ENCODE data around the gene ACAP2. TPM values are rescaled to one million over a fixed set of nuclear protein-coding genes. Genes with fewer than 3 reads are reported as not detected.

Gene ACAP2
- total RNA-seq, 1 donor from 2014 or later, result 39.0 TPM

- no peaks in the 10 kb centered on the region for H3K36me3 ChIP-seq (ENCODE audit: control insufficient read depth, insufficient read depth, low read length)
- no peaks in the 10 kb centered on the region for H3K27me3 ChIP-seq (ENCODE audit: control insufficient read depth, insufficient read depth, low read length)
- DNase-seq (ENCODE audit: low read depth), result no peak
- H3K4me3 ChIP-seq (ENCODE audit: low read depth, low read length), result no peak overlapping the region
- TF ChIP-seq, protein P1, sequence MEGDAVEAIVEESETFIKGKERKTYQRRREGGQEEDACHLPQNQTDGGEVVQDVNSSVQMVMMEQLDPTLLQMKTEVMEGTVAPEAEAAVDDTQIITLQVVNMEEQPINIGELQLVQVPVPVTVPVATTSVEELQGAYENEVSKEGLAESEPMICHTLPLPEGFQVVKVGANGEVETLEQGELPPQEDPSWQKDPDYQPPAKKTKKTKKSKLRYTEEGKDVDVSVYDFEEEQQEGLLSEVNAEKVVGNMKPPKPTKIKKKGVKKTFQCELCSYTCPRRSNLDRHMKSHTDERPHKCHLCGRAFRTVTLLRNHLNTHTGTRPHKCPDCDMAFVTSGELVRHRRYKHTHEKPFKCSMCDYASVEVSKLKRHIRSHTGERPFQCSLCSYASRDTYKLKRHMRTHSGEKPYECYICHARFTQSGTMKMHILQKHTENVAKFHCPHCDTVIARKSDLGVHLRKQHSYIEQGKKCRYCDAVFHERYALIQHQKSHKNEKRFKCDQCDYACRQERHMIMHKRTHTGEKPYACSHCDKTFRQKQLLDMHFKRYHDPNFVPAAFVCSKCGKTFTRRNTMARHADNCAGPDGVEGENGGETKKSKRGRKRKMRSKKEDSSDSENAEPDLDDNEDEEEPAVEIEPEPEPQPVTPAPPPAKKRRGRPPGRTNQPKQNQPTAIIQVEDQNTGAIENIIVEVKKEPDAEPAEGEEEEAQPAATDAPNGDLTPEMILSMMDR (IDR thresholded peaks at IDR 0.05; ENCODE audit: insufficient read depth, low read length, poor library complexity, severe bottlenecking), result no peak
Observed at GRCh38 chr3:195458316-195458717, 15.5 kb upstream of the ACAP2 start.

DNA sequence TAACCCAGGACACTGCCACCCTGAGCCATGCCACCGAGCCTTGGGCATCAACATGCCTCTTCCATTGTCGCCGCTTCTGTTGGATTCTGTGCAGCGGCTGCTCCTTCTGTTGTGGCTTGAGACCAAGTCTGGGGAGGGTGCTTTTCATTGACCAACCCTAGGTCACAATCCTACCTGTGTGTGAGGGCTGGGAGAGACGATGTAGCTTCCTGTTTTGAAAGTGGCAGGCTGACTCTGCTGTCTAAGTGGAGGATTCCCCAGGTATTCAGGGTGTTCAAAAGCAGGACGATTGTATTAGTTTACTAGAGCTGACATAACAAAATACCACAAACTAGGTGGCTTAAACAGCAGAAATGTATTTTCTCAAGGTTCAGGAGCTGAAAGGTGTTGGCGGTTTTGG is 13.0 kb upstream of the ACAP2 start:
- Histone ChIP-seq H3K4me3 (ENCODE audit: low read depth, low read length) (no peak overlapping the region), H3K27me3 (ENCODE audit: control insufficient read depth, insufficient read depth, low read length) (no peaks in the 10 kb centered on the region), H3K36me3 (ENCODE audit: control insufficient read depth, insufficient read depth, low read length) (no peaks in the 10 kb centered on the region)
- no peak for DNase-seq (ENCODE audit: low read depth)
- TF ChIP-seq, protein P1 (IDR thresholded peaks at IDR 0.05; ENCODE audit: insufficient read depth, low read length, poor library complexity, severe bottlenecking), result no peak

- H3K36me3 ChIP-seq (ENCODE audit: control insufficient read depth, insufficient read depth, low read length), result no peaks in the 10 kb centered on the region
- DNase-seq (ENCODE audit: low read depth), result no peak
- H3K4me3 ChIP-seq (ENCODE audit: low read depth, low read length), result no peak overlapping the region
- H3K27me3 ChIP-seq (ENCODE audit: control insufficient read depth, insufficient read depth, low read length), result no peaks in the 10 kb centered on the region
- TF ChIP-seq, protein P1 (IDR thresholded peaks at IDR 0.05; ENCODE audit: insufficient read depth, low read length, poor library complexity, severe bottlenecking), result no peak
Observed at GRCh38 chr3:195453236-195453635, 10.4 kb upstream of the ACAP2 start.

GRCh38 chr3:195451373-195452015 is 8.7 kb upstream of the ACAP2 start:
- H3K27me3 ChIP-seq (ENCODE audit: control insufficient read depth, insufficient read depth, low read length), result no peaks in the 10 kb centered on the region
- no peaks in the 10 kb centered on the region for H3K36me3 ChIP-seq (ENCODE audit: control insufficient read depth, insufficient read depth, low read length)
- DNase-seq (ENCODE audit: low read depth), result no peak
- TF ChIP-seq, protein P1 (IDR thresholded peaks at IDR 0.05; ENCODE audit: insufficient read depth, low read length, poor library complexity, severe bottlenecking), result no peak
- no peak overlapping the region for H3K4me3 ChIP-seq (ENCODE audit: low read depth, low read length)

DNA sequence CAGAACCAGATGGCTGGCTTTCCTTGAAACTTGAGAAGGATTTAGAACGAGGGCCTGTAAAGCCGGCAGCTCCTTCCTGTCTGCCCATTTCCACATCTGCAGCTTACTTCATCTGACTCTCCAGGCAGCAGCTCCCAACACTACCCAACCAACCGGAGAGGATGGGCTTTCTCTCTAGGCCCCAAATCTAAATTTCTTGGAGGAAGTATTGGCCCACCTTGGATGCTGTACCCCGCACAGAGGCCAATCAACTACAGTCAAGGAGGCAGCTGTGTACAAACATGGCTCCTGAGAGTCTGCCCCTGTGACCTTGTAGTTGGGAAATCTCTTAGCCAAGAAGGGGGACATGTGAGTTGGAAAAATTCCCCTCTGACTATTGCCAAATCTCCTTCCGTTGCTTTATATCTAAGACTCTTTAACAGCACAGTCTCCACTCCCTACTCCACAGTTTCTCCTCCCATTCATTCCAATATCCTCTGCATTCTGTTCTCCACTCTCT is 8.0 kb upstream of the ACAP2 start:
- TF ChIP-seq, protein P1 (IDR thresholded peaks at IDR 0.05; ENCODE audit: insufficient read depth, low read length, poor library complexity, severe bottlenecking), result no peak
- no peak overlapping the region for H3K4me3 ChIP-seq (ENCODE audit: low read depth, low read length)
- no peak for DNase-seq (ENCODE audit: low read depth)
- no peaks in the 10 kb centered on the region for H3K27me3 ChIP-seq (ENCODE audit: control insufficient read depth, insufficient read depth, low read length)
- no peaks in the 10 kb centered on the region for H3K36me3 ChIP-seq (ENCODE audit: control insufficient read depth, insufficient read depth, low read length)

Data from kidney epithelial cell (primary cell).